A673 (cell line): Measurements from ENCODE around the gene RALGPS1.

Experiments used
- CTCF ChIP-seq: fragments of 300-800, 200-600 bp; sonication (generic); conservative IDR thresholded peaks from 2 replicates; pipeline ENCODE4 v1.5.1; 2017; ENCODE audit warnings: low read depth, mild to moderate bottlenecking, antibody characterized with exemption, low read length, moderate library complexity, mixed read lengths
- EZH2 ChIP-seq: fragments of 200-600 bp; sonication (generic); IDR thresholded peaks from 2 replicates; pipeline ENCODE4 v1.6.1; 2017; ENCODE audit warnings: borderline replicate concordance, low read depth, mild to moderate bottlenecking, mixed read lengths, antibody characterized with exemption, low read length; ENCODE audit not compliant: poor library complexity, severe bottlenecking

DNA sequence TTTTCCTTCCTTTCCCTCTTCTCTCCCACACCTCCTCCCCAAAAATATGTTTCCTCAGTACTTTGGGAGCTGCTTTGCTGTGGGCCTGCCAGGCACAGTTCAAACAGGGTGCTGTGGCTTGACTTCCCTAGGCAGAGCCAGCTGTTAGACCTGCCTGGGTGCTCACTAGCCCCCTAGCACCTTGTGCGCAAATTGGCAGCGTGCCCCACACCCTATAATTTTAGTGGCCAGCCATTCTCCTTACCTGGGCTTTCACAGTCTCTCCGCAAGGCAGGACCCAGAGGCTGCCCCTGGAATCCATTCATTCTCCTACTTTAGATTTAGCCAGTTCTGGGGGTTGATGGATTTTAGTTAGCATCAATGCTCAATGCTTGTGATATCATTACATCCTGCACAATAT, 135.6 kb downstream of the RALGPS1 start:
- no peak for TF ChIP-seq CTCF
- TF ChIP-seq EZH2 = no peak
